HepG2 (cell line): ENCODE data around the gene EPB41L1. TPM values are rescaled to one million over a fixed set of nuclear protein-coding genes. Genes with fewer than 3 reads are reported as not detected.

Experiments used
- CBX1 ChIP-seq: IDR thresholded peaks from one replicate; pipeline ENCODE4 v1.6.1; 2016; ENCODE audit warnings: antibody characterized with exemption, low read depth
- CHCHD3 ChIP-seq: sonication (generic); formaldehyde crosslinking; IDR thresholded peaks from 2 replicates; pipeline ENCODE4 v1.8.0; 2022; ENCODE audit warnings: mild to moderate bottlenecking, missing genetic modification reagents, moderate library complexity
- IKZF4 ChIP-seq: sonication (generic); formaldehyde crosslinking; IDR thresholded peaks from 2 replicates; pipeline ENCODE4 v1.5.1; 2020; ENCODE audit warnings: borderline replicate concordance, mild to moderate bottlenecking, low read depth, missing genetic modification reagents; ENCODE audit errors: not compliant biosample characterization
- MBNL3 ChIP-seq: fragments of 250-450 bp; sonication (Bioruptor Pico); conservative IDR thresholded peaks from 2 replicates; pipeline ENCODE4 v1.8.0; 2022; ENCODE audit warnings: mild to moderate bottlenecking, inconsistent platforms
- NR2F6 ChIP-seq, 2 experiments: IDR thresholded peaks; 2 replicates each; pipeline ENCODE4 v1.6.1; 2016; ENCODE audit warnings: antibody characterized with exemption in 1 of 2, mild to moderate bottlenecking in 1 of 2
- SIX1 ChIP-seq: sonication (generic); formaldehyde crosslinking; IDR thresholded peaks from 2 replicates; pipeline ENCODE4 v1.4.0; 2020; ENCODE audit warnings: missing genetic modification reagents, borderline replicate concordance
- ZNF263 ChIP-seq: sonication (generic); formaldehyde crosslinking; IDR thresholded peaks from 2 replicates; pipeline ENCODE4 v1.4.0; 2020; ENCODE audit warnings: missing genetic modification reagents
- ZNF674 ChIP-seq: sonication (generic); formaldehyde crosslinking; IDR thresholded peaks from 2 replicates; pipeline ENCODE4 v1.5.0; 2020; ENCODE audit warnings: low read depth, mild to moderate bottlenecking, missing genetic modification reagents
- ZNF790 ChIP-seq: sonication (generic); formaldehyde crosslinking; IDR thresholded peaks from 2 replicates; pipeline ENCODE4 v1.8.0; 2022; ENCODE audit warnings: missing genetic modification reagents, mild to moderate bottlenecking, borderline replicate concordance
- polyA plus RNA-seq, 8 experiments: library from polyadenylated mRNA; depleted of rRNA in 3 of 8; stranded (reverse) in 7 of 8; unstranded in 1 of 8; fragments of >200 nt; fragmentation: Illumina TruSeq in 4 of 8; extraction: Trizol in 4 of 8; gene quantifications; 2 replicates each; pipeline versions ENCODE4 v1.2.1 to v1.2.3, GENCODE V29; 2011 to 2016; ENCODE audit warnings: low read depth in 4 of 8, missing spikeins in 1 of 8, mixed read lengths in 1 of 8; ENCODE audit not compliant: insufficient read depth in 1 of 8
- total RNA-seq, 5 experiments: library from RNA; depleted of rRNA; stranded (reverse); fragments of >200 nt; fragmentation: Illumina TruSeq; extraction: Trizol; gene quantifications; 2 replicates each; pipeline ENCODE4 v1.2.3, GENCODE V29; 2016; ENCODE audit warnings: low read depth in 1 of 5
- TF ChIP-seq, protein P1 (sequence below): sonication (generic); formaldehyde crosslinking; IDR thresholded peaks from 2 replicates; pipeline ENCODE4 v1.4.0; 2020; ENCODE audit warnings: missing genetic modification reagents, borderline replicate concordance
- TF ChIP-seq, protein P2 (sequence below): sonication (generic); formaldehyde crosslinking; IDR thresholded peaks from 2 replicates; pipeline ENCODE4 v1.8.0; 2022; ENCODE audit warnings: mild to moderate bottlenecking, missing genetic modification reagents; ENCODE audit not compliant: insufficient replicate concordance
- TF ChIP-seq, protein P3 (sequence below): sonication (generic); formaldehyde crosslinking; IDR thresholded peaks from 2 replicates; pipeline ENCODE4 v1.5.0; 2020; ENCODE audit warnings: missing genetic modification reagents
- TF ChIP-seq, protein P4 (sequence below): sonication (generic); formaldehyde crosslinking; IDR thresholded peaks from 2 replicates; pipeline ENCODE4 v1.4.0; 2020; ENCODE audit warnings: mild to moderate bottlenecking, missing genetic modification reagents

EPB41L1 gene
- total and polyA plus RNA-seq, 2 of the 13 experiments (the other 11 are each of a cell fraction or from before 2014, with no cell fraction given), result 16.7 to 39.0 TPM

DNA sequence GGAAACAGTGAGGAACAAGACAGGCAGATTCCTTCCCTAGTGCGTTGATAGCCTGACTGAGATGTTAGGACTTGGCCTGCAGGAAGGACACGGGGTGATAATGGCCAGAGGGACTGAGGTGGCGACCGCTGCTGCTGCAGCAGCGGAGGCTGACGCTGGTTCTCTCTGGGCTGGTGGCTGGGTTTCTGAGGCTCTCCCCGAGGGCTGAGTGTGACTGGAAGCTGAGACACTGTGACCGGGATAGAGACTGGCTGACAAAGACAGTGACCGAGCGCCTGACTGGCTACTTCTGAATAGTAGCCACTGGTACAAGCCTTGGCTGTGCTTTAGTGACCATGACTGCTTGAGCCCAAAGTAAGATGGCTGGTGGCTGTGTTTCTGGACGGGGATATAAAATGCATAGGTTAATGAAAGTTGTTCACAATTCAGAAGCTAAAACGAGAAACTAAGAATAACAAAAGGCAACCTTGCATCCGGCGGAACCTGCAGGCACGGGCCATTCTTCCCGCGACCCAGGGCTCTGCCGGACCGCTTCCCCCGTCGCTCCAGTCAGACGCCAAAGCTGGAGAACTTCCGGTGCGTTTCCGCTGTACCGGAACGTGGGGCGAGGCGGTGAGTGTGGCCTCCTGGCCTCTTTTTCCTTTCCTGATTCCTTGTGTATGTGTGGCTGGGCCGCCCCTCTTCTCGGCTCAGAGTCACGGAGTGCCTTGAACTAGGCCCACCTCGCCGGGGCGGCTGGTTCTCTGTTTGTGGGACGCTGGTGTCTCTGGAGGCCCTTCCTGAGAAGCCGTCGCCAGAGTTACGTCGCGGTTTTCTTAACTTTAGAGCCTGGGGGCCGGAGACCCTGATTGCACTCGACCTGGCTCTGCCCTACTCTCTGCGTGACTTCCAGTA lies 81.6 kb downstream of the EPB41L1 start, which contains the start of gene AAR2 (continued):
- TF ChIP-seq, protein P1, sequence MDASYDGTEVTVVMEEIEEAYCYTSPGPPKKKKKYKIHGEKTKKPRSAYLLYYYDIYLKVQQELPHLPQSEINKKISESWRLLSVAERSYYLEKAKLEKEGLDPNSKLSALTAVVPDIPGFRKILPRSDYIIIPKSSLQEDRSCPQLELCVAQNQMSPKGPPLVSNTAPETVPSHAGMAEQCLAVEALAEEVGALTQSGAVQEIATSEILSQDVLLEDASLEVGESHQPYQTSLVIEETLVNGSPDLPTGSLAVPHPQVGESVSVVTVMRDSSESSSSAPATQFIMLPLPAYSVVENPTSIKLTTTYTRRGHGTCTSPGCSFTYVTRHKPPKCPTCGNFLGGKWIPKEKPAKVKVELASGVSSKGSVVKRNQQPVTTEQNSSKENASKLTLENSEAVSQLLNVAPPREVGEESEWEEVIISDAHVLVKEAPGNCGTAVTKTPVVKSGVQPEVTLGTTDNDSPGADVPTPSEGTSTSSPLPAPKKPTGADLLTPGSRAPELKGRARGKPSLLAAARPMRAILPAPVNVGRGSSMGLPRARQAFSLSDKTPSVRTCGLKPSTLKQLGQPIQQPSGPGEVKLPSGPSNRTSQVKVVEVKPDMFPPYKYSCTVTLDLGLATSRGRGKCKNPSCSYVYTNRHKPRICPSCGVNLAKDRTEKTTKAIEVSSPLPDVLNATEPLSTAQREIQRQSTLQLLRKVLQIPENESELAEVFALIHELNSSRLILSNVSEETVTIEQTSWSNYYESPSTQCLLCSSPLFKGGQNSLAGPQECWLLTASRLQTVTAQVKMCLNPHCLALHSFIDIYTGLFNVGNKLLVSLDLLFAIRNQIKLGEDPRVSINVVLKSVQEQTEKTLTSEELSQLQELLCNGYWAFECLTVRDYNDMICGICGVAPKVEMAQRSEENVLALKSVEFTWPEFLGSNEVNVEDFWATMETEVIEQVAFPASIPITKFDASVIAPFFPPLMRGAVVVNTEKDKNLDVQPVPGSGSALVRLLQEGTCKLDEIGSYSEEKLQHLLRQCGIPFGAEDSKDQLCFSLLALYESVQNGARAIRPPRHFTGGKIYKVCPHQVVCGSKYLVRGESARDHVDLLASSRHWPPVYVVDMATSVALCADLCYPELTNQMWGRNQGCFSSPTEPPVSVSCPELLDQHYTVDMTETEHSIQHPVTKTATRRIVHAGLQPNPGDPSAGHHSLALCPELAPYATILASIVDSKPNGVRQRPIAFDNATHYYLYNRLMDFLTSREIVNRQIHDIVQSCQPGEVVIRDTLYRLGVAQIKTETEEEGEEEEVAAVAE (CRISPR knock-in tag), result peak; percentile 91
- TF ChIP-seq MBNL3 (CRISPR knock-in tag) (no peak), NR2F6 (IDR thresholded peaks at IDR 0.05) (peak; percentile 55; the same call in 1 of the 2 replicates), NR2F6 (CRISPR knock-in tag; IDR thresholded peaks at IDR 0.05) (peak; percentile 82), IKZF4 (CRISPR knock-in tag) (peak; percentile 67), CHCHD3 (CRISPR knock-in tag) (no peak), SIX1 (no peak; the same call in 1 of the 2 replicates), ZNF263 (CRISPR knock-in tag) (peak; percentile 75), ZNF674 (CRISPR knock-in tag) (peak; percentile 51; the same call in 1 of the 2 replicates), CBX1 (peak; percentile 100), ZNF790 (CRISPR knock-in tag) (peak; percentile 92; the same call in 1 of the 2 replicates)
- TF ChIP-seq, protein P2, sequence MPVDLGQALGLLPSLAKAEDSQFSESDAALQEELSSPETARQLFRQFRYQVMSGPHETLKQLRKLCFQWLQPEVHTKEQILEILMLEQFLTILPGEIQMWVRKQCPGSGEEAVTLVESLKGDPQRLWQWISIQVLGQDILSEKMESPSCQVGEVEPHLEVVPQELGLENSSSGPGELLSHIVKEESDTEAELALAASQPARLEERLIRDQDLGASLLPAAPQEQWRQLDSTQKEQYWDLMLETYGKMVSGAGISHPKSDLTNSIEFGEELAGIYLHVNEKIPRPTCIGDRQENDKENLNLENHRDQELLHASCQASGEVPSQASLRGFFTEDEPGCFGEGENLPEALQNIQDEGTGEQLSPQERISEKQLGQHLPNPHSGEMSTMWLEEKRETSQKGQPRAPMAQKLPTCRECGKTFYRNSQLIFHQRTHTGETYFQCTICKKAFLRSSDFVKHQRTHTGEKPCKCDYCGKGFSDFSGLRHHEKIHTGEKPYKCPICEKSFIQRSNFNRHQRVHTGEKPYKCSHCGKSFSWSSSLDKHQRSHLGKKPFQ (CRISPR knock-in tag), result peak; percentile 90
- TF ChIP-seq, protein P3, sequence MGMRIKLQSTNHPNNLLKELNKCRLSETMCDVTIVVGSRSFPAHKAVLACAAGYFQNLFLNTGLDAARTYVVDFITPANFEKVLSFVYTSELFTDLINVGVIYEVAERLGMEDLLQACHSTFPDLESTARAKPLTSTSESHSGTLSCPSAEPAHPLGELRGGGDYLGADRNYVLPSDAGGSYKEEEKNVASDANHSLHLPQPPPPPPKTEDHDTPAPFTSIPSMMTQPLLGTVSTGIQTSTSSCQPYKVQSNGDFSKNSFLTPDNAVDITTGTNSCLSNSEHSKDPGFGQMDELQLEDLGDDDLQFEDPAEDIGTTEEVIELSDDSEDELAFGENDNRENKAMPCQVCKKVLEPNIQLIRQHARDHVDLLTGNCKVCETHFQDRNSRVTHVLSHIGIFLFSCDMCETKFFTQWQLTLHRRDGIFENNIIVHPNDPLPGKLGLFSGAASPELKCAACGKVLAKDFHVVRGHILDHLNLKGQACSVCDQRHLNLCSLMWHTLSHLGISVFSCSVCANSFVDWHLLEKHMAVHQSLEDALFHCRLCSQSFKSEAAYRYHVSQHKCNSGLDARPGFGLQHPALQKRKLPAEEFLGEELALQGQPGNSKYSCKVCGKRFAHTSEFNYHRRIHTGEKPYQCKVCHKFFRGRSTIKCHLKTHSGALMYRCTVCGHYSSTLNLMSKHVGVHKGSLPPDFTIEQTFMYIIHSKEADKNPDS (CRISPR knock-in tag), result 0 out of 2 replicates have a peak, but pooled peaks have one; percentile 63
- TF ChIP-seq, protein P4, sequence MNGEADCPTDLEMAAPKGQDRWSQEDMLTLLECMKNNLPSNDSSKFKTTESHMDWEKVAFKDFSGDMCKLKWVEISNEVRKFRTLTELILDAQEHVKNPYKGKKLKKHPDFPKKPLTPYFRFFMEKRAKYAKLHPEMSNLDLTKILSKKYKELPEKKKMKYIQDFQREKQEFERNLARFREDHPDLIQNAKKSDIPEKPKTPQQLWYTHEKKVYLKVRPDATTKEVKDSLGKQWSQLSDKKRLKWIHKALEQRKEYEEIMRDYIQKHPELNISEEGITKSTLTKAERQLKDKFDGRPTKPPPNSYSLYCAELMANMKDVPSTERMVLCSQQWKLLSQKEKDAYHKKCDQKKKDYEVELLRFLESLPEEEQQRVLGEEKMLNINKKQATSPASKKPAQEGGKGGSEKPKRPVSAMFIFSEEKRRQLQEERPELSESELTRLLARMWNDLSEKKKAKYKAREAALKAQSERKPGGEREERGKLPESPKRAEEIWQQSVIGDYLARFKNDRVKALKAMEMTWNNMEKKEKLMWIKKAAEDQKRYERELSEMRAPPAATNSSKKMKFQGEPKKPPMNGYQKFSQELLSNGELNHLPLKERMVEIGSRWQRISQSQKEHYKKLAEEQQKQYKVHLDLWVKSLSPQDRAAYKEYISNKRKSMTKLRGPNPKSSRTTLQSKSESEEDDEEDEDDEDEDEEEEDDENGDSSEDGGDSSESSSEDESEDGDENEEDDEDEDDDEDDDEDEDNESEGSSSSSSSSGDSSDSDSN, result peak; percentile 92
